HCT116 (cell line): Measurements from ENCODE around the gene CCN5. TPM values are rescaled to one million over a fixed set of nuclear protein-coding genes. Genes with fewer than 3 reads are reported as not detected.

Experiments
- ATAC-seq: fragments of 200-7000 bp; cut with Tn5 transposase; 2 replicates; pipeline ENCODE4 v1.9.1; 2020; ENCODE audit warnings: mild to moderate bottlenecking, moderate library complexity
- BruUV-seq: library from RNA; stranded (reverse); fragments of 400-500 nt; replicated peaks from 2 replicates; lab custom pipeline; 2021; lab: Mats Ljungman, UMichigan
- CTCF ChIA-PET: fragments of 300-600 bp; sonication (Branson Sonifier 250); formaldehyde crosslinking; loops from one replicate; lab custom pipeline; 2021; ENCODE audit warnings: antibody characterized with exemption; lab: Charles Lee
- POLR2A ChIA-PET: fragments of 300-600, 350-600 bp; sonication (Branson Sonifier 250); formaldehyde crosslinking; loops from one replicate; lab custom pipeline; 2021; ENCODE audit warnings: antibody characterized with exemption; lab: Charles Lee
- RAD21 ChIA-PET, 2 experiments: fragments of 300-600 bp; sonication (Branson Sonifier 250); formaldehyde crosslinking; loops; one replicate each; lab custom pipeline; 2023; ENCODE audit warnings: low total read pairs in 2 of 2; ENCODE audit not compliant: uncharacterized antibody in 2 of 2, unreplicated experiment in 2 of 2, low non-redundant PET in 1 of 2; lab: Charles Lee
- DNase-seq: peaks from one replicate; pipeline ENCODE4 v3.0.0-alpha.2; 2010; ENCODE audit warnings: low read depth, low spot score
- H2AFZ ChIP-seq: fragments of 200-600 bp; shearing (Covaris generic), sonication (generic); 2 replicates; pipeline ENCODE4 v1.6.1; 2017; ENCODE audit warnings: low read depth, mixed run types, mixed read lengths, antibody characterized with exemption, low read length; ENCODE audit not compliant: poor library complexity, severe bottlenecking
- H3K27ac ChIP-seq: 2 replicates; pipeline ENCODE4 v1.5.1; 2012; ENCODE audit warnings: low read depth, low read length
- H3K27me3 ChIP-seq: fragments of 200-600 bp; sonication (generic); 2 replicates; pipeline ENCODE4 v1.6.1; 2016; ENCODE audit warnings: mixed run types, low read length, mixed read lengths; ENCODE audit not compliant: insufficient read depth
- H3K36me3 ChIP-seq, 2 experiments: fragments of 200-500 bp in 1 of 2; fragments of 200-600 bp in 1 of 2; sonication (Bioruptor generic) in 1 of 2; sonication (generic) in 1 of 2; 2 replicates each; pipeline versions ENCODE4 v1.5.1 to v1.6.1; 2014 to 2016; ENCODE audit warnings: low read length in 2 of 2, inconsistent platforms in 1 of 2, mixed read lengths in 1 of 2, mixed run types in 1 of 2; ENCODE audit not compliant: insufficient read depth in 2 of 2, control insufficient read depth in 1 of 2
- H3K4me1 ChIP-seq, 2 experiments: fragments of 200-600 bp in 1 of 2; sonication (generic) in 1 of 2; 2 replicates each; pipeline versions ENCODE4 v1.5.1 to v1.6.1; 2012 to 2017; ENCODE audit warnings: low read length in 2 of 2, inconsistent platforms in 1 of 2, mild to moderate bottlenecking in 1 of 2, mixed read lengths in 1 of 2, mixed run types in 1 of 2, moderate library complexity in 1 of 2; ENCODE audit not compliant: insufficient read depth in 2 of 2, control insufficient read depth in 1 of 2
- H3K4me2 ChIP-seq: fragments of 200-600 bp; sonication (generic); 2 replicates; pipeline ENCODE4 v1.6.1; 2017; ENCODE audit warnings: mixed run types, low read length, mixed read lengths
- H3K4me3 ChIP-seq, 2 experiments: fragments of 200-600 bp in 1 of 2; sonication (generic) in 1 of 2; replicated peaks in 1 of 2; 2 replicates each; pipeline ENCODE4 v1.5.1; 2011 to 2016; ENCODE audit warnings: low read length in 2 of 2, control low read depth in 1 of 2, low read depth in 1 of 2, mild to moderate bottlenecking in 1 of 2, mixed read lengths in 1 of 2, mixed run types in 1 of 2
- H3K79me2 ChIP-seq: fragments of 200-600 bp; sonication (generic); 2 replicates; pipeline ENCODE4 v1.6.1; 2017; ENCODE audit warnings: mild to moderate bottlenecking, mixed run types, low read length, moderate library complexity, mixed read lengths; ENCODE audit not compliant: insufficient read depth
- H3K9ac ChIP-seq: fragments of 200-600 bp; sonication (generic); 2 replicates; pipeline ENCODE4 v1.6.1; 2016; ENCODE audit warnings: low read length, mixed read lengths
- H3K9me2 ChIP-seq: fragments of 200-600 bp; sonication (generic), shearing (Covaris generic); 2 replicates; pipeline ENCODE4 v1.6.1; 2017; ENCODE audit warnings: mixed run types, mild to moderate bottlenecking, moderate library complexity; ENCODE audit not compliant: insufficient read depth
- H3K9me3 ChIP-seq, 2 experiments: fragments of 200-500 bp in 1 of 2; fragments of 200-600 bp in 1 of 2; sonication (Bioruptor generic) in 1 of 2; sonication (generic) in 1 of 2; 2 replicates each; pipeline ENCODE4 v1.6.1; 2014 to 2017; ENCODE audit warnings: low read length in 2 of 2, mixed read lengths in 2 of 2, inconsistent platforms in 1 of 2, low read depth in 1 of 2, mild to moderate bottlenecking in 1 of 2, mixed run types in 1 of 2, moderate library complexity in 1 of 2; ENCODE audit not compliant: control insufficient read depth in 1 of 2, insufficient read depth in 1 of 2
- H4K20me1 ChIP-seq: fragments of 200-600 bp; sonication (generic), shearing (Covaris generic); 2 replicates; pipeline ENCODE4 v1.6.1; 2017; ENCODE audit warnings: mixed run types, mild to moderate bottlenecking, moderate library complexity; ENCODE audit not compliant: insufficient read depth
- ATF3 ChIP-seq: IDR thresholded peaks from 2 replicates; pipeline ENCODE4 v1.6.1; 2012
- CBX3 ChIP-seq: IDR thresholded peaks from 2 replicates; pipeline ENCODE4 v1.6.1; 2012; ENCODE audit warnings: low read depth
- CTCF ChIP-seq, 3 experiments: fragments of 200-600 bp in 1 of 3; sonication (generic) in 1 of 3; IDR thresholded peaks in 2 of 3; conservative IDR thresholded peaks in 1 of 3; 2 replicates each; pipeline ENCODE4 v1.5.1; 2012 to 2017; ENCODE audit warnings: low read depth in 2 of 3, low read length in 2 of 3, antibody characterized with exemption in 1 of 3, borderline replicate concordance in 1 of 3, control low read depth in 1 of 3, mild to moderate bottlenecking in 1 of 3, mixed read lengths in 1 of 3, mixed run types in 1 of 3, moderate library complexity in 1 of 3; ENCODE audit not compliant: insufficient read depth in 1 of 3
- EZH2phosphoT487 ChIP-seq: fragments of 200-600 bp; IDR thresholded peaks from 2 replicates; pipeline ENCODE4 v1.6.1; 2018; ENCODE audit warnings: antibody characterized with exemption, borderline replicate concordance
- POLR2A ChIP-seq: IDR thresholded peaks from 2 replicates; pipeline ENCODE4 v1.7.0; 2011; ENCODE audit warnings: borderline replicate concordance; ENCODE audit not compliant: insufficient read depth, insufficient read length; ENCODE audit errors: extremely low read depth
- POLR2AphosphoS5 ChIP-seq: IDR thresholded peaks from 2 replicates; pipeline ENCODE4 v1.6.1; 2011; ENCODE audit warnings: mild to moderate bottlenecking, low read depth, low read length, moderate library complexity
- SP1 ChIP-seq: IDR thresholded peaks from 2 replicates; pipeline ENCODE4 v1.6.1; 2012; ENCODE audit warnings: low read depth
- TCF7L2 ChIP-seq: IDR thresholded peaks from 2 replicates; pipeline ENCODE4 v1.7.0; 2011; ENCODE audit warnings: borderline replicate concordance, inconsistent platforms; ENCODE audit not compliant: insufficient read depth, insufficient read length; ENCODE audit errors: extremely low read depth
- intact Hi-C: fragments of 100-400 bp; cut with micrococcal nuclease; formaldehyde crosslinking; loops from 2 replicates; pipeline ENCODE4 v1.10.0; 2022
- total RNA-seq: library from RNA; stranded (reverse); gene quantifications from one replicate; pipeline ENCODE4 v1.2.1, GENCODE V29; 2021; ENCODE audit not compliant: unreplicated experiment
- TF ChIP-seq, protein P1 (sequence below): IDR thresholded peaks from 2 replicates; pipeline ENCODE4 v1.6.1; 2012
- TF ChIP-seq, protein P2 (sequence below): IDR thresholded peaks from 2 replicates; pipeline ENCODE4 v1.6.1; 2012; ENCODE audit warnings: low read depth

Gene CCN5
- total RNA-seq, 1 experiment from 2014 or later, result 0.20 TPM

DNA sequence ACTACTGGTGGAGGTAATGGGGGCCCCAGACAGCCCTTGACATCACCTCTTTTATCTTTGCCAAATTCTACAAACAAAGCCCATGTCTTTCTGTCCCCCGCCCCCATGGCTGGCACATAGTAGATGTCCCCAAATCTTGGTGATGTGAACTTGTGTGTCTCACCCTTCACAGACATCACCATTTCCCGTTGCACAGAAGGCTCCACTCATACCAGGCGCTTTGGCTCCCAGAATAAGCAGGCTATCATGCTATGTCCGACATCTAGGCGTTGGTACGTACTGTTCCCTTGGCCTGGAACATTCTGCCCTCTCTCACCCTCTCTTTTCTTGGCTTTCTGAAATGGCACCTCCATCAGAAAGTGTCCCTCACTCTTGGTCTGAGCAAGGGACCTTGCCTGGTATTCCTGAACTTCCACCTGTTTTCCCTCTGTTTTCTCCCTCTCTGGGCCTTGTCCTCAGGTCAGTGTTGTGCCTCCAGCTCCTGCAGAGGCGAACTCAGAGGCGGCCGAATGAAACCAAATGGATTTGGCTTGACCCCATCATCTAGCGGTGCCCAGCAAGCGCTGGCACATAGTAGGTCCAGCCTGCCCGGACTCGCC is 968 bp upstream of the CCN5 start:
- Histone ChIP-seq H3K4me1 (peaks cover 24% of the 10 kb centered on the region in 2 experiments), H3K27ac (no peak overlapping the region), H3K4me3 (no peak overlapping the region), H3K36me3 (no peaks in the 10 kb centered on the region), H3K4me2 (peak overlapping the region; percentile 70), H3K9me2 (no peaks in the 10 kb centered on the region), H3K27me3 (0 out of 2 replicates have a peak, but pooled peaks cover 3% of the 10 kb centered on the region), H2AFZ (no peak overlapping the region), H3K9me3 (no peaks in the 10 kb centered on the region), H4K20me1 (no peaks in the 10 kb centered on the region), H3K79me2 (no peaks in the 10 kb centered on the region), H3K9ac (no peak overlapping the region)
- TF ChIP-seq SP1 (no peak), ATF3 (no peak), EZH2phosphoT487 (no peak), CTCF (IDR thresholded peaks at IDR 0.05 in 2 of 3, conservative IDR thresholded peaks at IDR 0.05 in 1 of 3; ENCODE audit: borderline replicate concordance in 1 of 3, insufficient read depth in 1 of 3, low read depth in 2 of 3, low read length in 2 of 3) (no peak), POLR2AphosphoS5 (no peak), CBX3 (no peak), TCF7L2 (no peak), POLR2A (no peak)
- TF ChIP-seq, protein P1, sequence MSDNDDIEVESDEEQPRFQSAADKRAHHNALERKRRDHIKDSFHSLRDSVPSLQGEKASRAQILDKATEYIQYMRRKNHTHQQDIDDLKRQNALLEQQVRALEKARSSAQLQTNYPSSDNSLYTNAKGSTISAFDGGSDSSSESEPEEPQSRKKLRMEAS, result no peak
- TF ChIP-seq, protein P2, sequence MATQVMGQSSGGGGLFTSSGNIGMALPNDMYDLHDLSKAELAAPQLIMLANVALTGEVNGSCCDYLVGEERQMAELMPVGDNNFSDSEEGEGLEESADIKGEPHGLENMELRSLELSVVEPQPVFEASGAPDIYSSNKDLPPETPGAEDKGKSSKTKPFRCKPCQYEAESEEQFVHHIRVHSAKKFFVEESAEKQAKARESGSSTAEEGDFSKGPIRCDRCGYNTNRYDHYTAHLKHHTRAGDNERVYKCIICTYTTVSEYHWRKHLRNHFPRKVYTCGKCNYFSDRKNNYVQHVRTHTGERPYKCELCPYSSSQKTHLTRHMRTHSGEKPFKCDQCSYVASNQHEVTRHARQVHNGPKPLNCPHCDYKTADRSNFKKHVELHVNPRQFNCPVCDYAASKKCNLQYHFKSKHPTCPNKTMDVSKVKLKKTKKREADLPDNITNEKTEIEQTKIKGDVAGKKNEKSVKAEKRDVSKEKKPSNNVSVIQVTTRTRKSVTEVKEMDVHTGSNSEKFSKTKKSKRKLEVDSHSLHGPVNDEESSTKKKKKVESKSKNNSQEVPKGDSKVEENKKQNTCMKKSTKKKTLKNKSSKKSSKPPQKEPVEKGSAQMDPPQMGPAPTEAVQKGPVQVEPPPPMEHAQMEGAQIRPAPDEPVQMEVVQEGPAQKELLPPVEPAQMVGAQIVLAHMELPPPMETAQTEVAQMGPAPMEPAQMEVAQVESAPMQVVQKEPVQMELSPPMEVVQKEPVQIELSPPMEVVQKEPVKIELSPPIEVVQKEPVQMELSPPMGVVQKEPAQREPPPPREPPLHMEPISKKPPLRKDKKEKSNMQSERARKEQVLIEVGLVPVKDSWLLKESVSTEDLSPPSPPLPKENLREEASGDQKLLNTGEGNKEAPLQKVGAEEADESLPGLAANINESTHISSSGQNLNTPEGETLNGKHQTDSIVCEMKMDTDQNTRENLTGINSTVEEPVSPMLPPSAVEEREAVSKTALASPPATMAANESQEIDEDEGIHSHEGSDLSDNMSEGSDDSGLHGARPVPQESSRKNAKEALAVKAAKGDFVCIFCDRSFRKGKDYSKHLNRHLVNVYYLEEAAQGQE, result no peak
- BruUV-seq, result no TSS peak
- CTCF ChIA-PET, result interaction anchor here (1.4 kb wide), 1 partner anchor 33 kb away, joined by 4 read pairs; no protein-coding TSS in a partner anchor
- intact Hi-C loops, result no loop called here
- DNase-seq, result no peak
- RAD21 ChIA-PET, result no interaction called here
- ATAC-seq, result peak; percentile 48
- POLR2A ChIA-PET, result no interaction called here
